ENCODE results near the gene IGFBP4. TPM values are rescaled to one million over a fixed set of nuclear protein-coding genes. Genes with fewer than 3 reads are reported as not detected.

The IGFBP4 gene
- total and polyA plus RNA-seq, 4 donors = 74.1 to 649 (median 238) TPM

DNA sequence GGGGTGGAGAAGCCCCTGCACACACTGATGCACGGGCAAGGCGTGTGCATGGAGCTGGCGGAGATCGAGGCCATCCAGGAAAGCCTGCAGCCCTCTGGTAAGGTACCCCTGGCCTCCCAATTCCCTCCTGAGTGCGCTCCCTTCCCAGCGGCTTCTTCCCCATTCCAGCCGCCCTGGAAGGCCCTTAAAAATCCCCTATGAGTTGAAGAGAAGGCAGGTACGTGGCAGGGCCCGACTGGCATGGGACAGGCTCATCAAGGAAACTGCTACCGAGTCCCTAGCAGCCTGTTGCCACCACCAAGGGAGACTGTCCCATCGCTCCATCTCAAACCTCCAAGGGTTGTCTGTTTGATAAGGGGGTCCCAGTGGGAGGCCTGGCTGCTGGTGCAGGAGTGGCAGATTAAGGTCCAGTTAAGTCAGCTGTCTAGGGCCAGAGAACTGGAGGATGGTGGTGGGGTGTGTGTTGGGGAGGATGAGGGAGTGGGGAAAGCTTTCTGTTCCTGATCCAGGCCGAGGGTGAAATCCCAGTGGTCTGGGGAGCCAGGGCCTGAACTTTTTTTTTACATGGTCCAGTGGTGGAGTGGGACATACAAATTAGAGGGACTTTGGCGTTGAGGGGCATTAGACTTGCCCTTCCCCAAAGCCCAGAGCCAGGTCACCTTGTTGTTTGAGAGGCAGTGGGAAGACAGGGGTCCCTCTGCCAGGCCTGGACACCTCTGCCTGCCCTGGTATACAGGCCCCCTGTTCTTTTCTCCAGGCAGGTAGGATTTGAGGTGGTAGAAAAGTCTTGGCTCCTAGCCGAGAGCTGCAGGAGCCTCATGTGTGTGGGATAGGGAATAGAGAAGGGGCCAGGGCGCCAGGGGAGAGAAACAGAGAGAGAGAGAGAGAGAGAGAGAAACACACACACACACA lies 994 bp downstream of the IGFBP4 start:
- peaks cover 7 to 40% (median 31%) of the 10 kb centered on the region in 4 donors for H3K4me1 ChIP-seq (ENCODE audit: control insufficient read depth in 4 of 4, insufficient read depth in 4 of 4, low read length in 3 of 4)
- DNase-seq (ENCODE audit: low spot score) = no peak
- H3K27ac ChIP-seq (ENCODE audit: low read depth in 1 of 2, low read length in 2 of 2) = peak overlapping the region; percentile 92 to 97
- TF ChIP-seq JUND (IDR thresholded peaks at IDR 0.05) (peak in 1 of 2 donors; percentile 37), TAF1 (conservative IDR thresholded peaks at IDR 0.05) (no peak), EGR1 (IDR thresholded peaks at IDR 0.05; ENCODE audit: low read depth in 2 of 2) (peak in 1 of 2 donors; percentile 9), SP1 (IDR thresholded peaks at IDR 0.05) (peak; percentile 24)
- TF ChIP-seq, protein P1, sequence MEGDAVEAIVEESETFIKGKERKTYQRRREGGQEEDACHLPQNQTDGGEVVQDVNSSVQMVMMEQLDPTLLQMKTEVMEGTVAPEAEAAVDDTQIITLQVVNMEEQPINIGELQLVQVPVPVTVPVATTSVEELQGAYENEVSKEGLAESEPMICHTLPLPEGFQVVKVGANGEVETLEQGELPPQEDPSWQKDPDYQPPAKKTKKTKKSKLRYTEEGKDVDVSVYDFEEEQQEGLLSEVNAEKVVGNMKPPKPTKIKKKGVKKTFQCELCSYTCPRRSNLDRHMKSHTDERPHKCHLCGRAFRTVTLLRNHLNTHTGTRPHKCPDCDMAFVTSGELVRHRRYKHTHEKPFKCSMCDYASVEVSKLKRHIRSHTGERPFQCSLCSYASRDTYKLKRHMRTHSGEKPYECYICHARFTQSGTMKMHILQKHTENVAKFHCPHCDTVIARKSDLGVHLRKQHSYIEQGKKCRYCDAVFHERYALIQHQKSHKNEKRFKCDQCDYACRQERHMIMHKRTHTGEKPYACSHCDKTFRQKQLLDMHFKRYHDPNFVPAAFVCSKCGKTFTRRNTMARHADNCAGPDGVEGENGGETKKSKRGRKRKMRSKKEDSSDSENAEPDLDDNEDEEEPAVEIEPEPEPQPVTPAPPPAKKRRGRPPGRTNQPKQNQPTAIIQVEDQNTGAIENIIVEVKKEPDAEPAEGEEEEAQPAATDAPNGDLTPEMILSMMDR (IDR thresholded peaks at IDR 0.05; ENCODE audit: low read depth, low read length, missing input control) = no peak
- TF ChIP-seq, protein P2, sequence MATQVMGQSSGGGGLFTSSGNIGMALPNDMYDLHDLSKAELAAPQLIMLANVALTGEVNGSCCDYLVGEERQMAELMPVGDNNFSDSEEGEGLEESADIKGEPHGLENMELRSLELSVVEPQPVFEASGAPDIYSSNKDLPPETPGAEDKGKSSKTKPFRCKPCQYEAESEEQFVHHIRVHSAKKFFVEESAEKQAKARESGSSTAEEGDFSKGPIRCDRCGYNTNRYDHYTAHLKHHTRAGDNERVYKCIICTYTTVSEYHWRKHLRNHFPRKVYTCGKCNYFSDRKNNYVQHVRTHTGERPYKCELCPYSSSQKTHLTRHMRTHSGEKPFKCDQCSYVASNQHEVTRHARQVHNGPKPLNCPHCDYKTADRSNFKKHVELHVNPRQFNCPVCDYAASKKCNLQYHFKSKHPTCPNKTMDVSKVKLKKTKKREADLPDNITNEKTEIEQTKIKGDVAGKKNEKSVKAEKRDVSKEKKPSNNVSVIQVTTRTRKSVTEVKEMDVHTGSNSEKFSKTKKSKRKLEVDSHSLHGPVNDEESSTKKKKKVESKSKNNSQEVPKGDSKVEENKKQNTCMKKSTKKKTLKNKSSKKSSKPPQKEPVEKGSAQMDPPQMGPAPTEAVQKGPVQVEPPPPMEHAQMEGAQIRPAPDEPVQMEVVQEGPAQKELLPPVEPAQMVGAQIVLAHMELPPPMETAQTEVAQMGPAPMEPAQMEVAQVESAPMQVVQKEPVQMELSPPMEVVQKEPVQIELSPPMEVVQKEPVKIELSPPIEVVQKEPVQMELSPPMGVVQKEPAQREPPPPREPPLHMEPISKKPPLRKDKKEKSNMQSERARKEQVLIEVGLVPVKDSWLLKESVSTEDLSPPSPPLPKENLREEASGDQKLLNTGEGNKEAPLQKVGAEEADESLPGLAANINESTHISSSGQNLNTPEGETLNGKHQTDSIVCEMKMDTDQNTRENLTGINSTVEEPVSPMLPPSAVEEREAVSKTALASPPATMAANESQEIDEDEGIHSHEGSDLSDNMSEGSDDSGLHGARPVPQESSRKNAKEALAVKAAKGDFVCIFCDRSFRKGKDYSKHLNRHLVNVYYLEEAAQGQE (IDR thresholded peaks at IDR 0.05) = peak; percentile 55
- peak overlapping the region; percentile 73 to 91 (median 87) for H3K4me3 ChIP-seq (ENCODE audit: low read depth in 1 of 3, low read length in 3 of 3)
- 5% methylated on average over 15 of the region's 15 CpGs for WGBS
- peak overlapping the region; percentile 90 to 95 for H3K9ac ChIP-seq (ENCODE audit: low read depth in 1 of 2, low read length in 2 of 2)
- no peaks in the 10 kb centered on the region for H3K36me3 ChIP-seq (ENCODE audit: control insufficient read depth in 4 of 4, insufficient read depth in 3 of 4, low read depth in 1 of 4, low read length in 3 of 4)
- no peaks in the 10 kb centered on the region for H3K27me3 ChIP-seq (ENCODE audit: control insufficient read depth in 4 of 4, insufficient read depth in 4 of 4, low read length in 3 of 4)
- H3K9me3 ChIP-seq (ENCODE audit: control insufficient read depth in 4 of 4, low read length in 3 of 4) = no peaks in the 10 kb centered on the region

DNA sequence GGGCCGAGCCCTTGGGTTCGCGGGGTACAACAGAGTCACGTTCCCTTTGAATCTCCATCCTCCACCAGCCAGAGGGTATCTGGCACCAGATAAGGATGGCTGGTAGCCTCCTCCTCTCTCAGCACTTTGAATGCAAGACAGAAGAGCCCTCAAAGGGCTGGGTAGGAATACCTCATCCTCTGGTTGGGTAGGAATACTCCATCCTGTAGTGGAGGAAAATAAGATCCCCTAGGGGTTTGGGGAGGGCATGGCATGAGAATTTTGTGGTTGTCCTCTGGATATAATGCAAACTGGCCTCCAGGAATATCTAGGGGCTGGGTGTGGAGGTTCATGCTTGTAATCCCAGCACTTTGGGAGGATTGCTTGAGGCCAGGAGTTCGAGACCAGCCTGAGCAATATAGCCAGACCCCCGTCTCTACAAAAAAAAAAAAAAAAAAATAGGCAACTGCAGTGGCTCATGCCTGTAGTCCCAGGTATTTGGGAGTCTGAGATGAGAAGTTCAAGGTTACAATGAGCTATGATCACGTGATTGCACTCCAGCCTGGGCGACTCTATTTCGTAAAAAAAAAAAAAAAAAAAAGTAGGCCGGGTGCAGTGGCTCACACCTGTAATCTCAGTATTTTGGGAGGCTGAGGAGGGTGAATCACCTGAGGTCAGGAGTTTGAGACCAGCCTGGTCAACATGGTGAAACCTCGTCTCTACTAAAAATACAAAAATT lies 2.7 kb downstream of the IGFBP4 start:
- no peak for DNase-seq (ENCODE audit: low spot score)
- Histone ChIP-seq H3K27ac (ENCODE audit: low read depth in 1 of 2, low read length in 2 of 2) (peak overlapping the region; percentile 92 to 97), H3K4me3 (ENCODE audit: low read depth in 1 of 3, low read length in 3 of 3) (peak overlapping the region; percentile 73 to 91 (median 87)), H3K4me1 (ENCODE audit: control insufficient read depth in 4 of 4, insufficient read depth in 4 of 4, low read length in 3 of 4) (peaks cover 10 to 55% (median 45%) of the 10 kb centered on the region in 4 donors), H3K36me3 (ENCODE audit: control insufficient read depth in 4 of 4, insufficient read depth in 3 of 4, low read depth in 1 of 4, low read length in 3 of 4) (no peaks in the 10 kb centered on the region), H3K9me3 (ENCODE audit: control insufficient read depth in 4 of 4, low read length in 3 of 4) (no peaks in the 10 kb centered on the region), H3K9ac (ENCODE audit: low read depth in 1 of 2, low read length in 2 of 2) (peak overlapping the region; percentile 90 to 95), H3K27me3 (ENCODE audit: control insufficient read depth in 4 of 4, insufficient read depth in 4 of 4, low read length in 3 of 4) (no peaks in the 10 kb centered on the region)
- 20% methylated on average over 11 of the region's 11 CpGs for WGBS
- no peak for TF ChIP-seq GABPA (IDR thresholded peaks at IDR 0.05 in 1 of 2, conservative IDR thresholded peaks at IDR 0.05 in 1 of 2)
- TF ChIP-seq, protein P3, sequence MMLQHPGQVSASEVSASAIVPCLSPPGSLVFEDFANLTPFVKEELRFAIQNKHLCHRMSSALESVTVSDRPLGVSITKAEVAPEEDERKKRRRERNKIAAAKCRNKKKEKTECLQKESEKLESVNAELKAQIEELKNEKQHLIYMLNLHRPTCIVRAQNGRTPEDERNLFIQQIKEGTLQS (IDR thresholded peaks at IDR 0.05) = no peak
- no peak for TF ChIP-seq EGR1 (IDR thresholded peaks at IDR 0.05; ENCODE audit: low read depth in 2 of 2)
- no peak for TF ChIP-seq HNF4G (IDR thresholded peaks at IDR 0.05)
- TF ChIP-seq NR2F2 (IDR thresholded peaks at IDR 0.05) = peak; percentile 0
- TF ChIP-seq, protein P4, sequence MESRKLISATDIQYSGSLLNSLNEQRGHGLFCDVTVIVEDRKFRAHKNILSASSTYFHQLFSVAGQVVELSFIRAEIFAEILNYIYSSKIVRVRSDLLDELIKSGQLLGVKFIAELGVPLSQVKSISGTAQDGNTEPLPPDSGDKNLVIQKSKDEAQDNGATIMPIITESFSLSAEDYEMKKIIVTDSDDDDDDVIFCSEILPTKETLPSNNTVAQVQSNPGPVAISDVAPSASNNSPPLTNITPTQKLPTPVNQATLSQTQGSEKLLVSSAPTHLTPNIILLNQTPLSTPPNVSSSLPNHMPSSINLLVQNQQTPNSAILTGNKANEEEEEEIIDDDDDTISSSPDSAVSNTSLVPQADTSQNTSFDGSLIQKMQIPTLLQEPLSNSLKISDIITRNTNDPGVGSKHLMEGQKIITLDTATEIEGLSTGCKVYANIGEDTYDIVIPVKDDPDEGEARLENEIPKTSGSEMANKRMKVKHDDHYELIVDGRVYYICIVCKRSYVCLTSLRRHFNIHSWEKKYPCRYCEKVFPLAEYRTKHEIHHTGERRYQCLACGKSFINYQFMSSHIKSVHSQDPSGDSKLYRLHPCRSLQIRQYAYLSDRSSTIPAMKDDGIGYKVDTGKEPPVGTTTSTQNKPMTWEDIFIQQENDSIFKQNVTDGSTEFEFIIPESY (IDR thresholded peaks at IDR 0.05) = no peak
- TF ChIP-seq JUND (IDR thresholded peaks at IDR 0.05) = peak in 1 of 2 donors; percentile 63
- TF ChIP-seq, protein P1 (IDR thresholded peaks at IDR 0.05; ENCODE audit: low read depth, low read length, missing input control) = peak; percentile 29
- TF ChIP-seq, protein P5, sequence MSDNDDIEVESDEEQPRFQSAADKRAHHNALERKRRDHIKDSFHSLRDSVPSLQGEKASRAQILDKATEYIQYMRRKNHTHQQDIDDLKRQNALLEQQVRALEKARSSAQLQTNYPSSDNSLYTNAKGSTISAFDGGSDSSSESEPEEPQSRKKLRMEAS (IDR thresholded peaks at IDR 0.05) = no peak
- no peak for TF ChIP-seq SP1 (IDR thresholded peaks at IDR 0.05)
- no peak for TF ChIP-seq YY1 (IDR thresholded peaks at IDR 0.05)
- TF ChIP-seq, protein P2 (IDR thresholded peaks at IDR 0.05) = no peak

Measured in liver (tissue), 9 donors.